ENCODE measurements around the gene EYS.
"Not testable (repeated sequence)": the region's sequence is repeated elsewhere in the genome, so short reads cannot be mapped to it uniquely, and the experiment has no call there.

Gene EYS

DNA sequence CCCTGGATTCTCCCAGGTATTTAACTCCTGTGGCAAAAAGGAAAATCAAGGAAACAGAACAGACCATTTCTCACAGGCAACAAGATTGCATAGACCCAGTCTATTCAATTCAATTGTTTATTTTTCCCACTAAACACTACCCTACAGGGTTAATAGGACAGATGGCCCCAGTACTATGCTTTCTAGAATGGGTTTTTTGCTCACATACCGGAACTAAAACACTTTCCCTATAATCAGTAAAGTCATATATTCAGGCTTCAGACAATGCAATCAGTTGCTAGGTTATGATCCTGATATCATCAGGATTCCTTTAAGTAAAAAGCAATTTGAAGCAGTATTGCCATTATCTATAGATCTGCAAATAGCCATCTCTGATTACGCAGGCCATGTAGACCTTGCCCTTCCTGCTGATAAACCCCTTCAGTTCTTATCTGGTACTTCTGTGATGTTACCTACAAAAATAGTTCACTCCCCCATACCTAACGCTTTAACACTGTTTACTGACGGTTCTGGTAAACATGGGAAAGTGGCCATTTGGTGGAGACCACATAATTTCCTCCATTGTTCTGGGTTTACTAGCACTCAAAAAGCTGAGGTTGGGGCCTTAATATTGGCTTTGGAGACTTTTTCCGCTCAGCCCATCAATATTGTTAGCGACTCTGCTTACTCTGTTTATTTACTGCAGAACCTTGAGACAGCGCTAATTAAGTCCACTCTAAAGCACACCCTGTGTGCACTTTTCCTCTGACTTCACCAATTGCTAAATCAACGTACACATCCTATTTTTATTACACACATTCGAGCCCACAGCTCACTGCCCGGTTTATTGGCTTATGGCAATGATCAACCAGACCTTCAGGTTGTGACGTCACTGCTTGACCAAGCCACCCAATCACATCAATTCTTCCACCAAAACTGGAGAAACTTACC lies 1405.5 kb downstream of the EYS start:
- no peak for DNase-seq (ENCODE audit: low read depth)

DNA sequence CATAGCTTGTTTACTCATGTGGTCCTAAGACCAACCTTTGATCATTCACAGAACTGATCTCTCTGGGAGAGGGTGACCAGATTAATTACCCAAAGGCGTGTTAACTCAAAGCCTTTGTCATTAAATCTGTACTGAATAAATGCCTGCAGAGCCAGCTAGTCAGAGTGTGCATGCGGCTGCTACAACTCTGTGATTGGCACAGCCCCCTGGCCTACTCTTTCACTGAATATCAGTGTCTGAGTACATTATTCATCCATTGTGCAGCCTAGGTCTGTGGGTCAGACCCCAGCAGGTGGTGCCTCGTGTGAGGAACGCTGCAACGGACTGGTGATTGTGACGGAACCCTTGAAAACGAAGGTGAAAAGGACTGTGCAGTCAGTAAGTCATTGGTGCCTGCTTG lies 1407.8 kb downstream of the EYS start:
- DNase-seq (ENCODE audit: low read depth), result no peak

DNA sequence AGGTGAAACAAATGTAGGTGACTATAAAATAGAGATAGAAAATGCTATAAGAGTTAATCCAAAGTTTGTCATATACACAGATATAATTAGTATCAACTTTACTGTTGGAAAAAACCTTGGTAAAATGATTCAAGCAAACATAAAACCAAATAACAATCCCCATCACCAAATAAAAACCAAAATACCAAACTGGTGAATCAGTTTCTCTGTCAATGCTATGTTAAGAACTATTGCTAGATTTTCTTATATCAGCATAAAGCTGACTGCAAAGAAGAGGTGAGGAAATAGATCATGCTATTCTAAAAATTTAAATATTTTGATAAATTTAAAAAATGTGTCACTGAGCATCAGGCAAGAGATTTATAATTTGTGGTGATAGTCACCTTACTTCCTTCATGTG lies 1413.0 kb downstream of the EYS start:
- peak; percentile 1 for DNase-seq (ENCODE audit: low read depth)

DNA sequence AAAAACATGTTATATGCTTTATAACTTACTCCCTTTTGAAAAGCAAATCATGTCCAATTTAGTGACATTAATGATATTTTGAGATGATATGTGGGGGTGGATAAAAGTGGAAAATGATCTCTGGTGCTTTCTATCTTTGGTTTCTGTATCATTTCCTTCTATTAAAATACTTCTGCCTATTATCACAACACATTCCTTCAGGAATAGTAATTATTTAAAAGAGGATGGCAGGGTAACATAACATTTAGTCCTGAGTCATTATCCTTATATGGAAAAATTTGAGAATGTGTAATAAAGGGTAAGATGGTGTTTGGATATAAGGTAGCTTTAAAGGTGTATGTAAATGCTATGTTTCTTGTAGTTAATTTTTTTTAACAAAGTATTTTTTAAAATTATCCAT lies 1413.7 kb downstream of the EYS start:
- DNase-seq (ENCODE audit: low read depth), result peak; percentile 1

DNA sequence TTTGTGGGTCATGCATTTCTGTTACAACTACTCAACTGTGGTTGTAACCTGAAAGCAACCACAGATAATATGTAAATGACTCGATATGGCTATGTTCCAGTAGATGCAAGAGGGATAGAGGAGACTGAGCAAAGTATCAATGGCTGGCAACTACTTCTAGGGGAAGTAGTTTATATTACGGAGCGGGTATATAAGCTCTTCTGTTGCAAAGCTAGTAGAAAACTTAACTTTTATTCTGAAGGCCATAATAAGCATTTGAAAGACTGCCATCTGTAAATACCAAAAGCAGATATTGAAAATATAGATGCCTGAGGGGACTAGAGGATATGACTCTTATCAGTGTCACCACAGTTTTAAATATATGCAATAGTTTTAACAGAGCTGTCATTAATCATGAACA lies 1416.2 kb downstream of the EYS start:
- DNase-seq (ENCODE audit: low read depth), result no peak

DNA sequence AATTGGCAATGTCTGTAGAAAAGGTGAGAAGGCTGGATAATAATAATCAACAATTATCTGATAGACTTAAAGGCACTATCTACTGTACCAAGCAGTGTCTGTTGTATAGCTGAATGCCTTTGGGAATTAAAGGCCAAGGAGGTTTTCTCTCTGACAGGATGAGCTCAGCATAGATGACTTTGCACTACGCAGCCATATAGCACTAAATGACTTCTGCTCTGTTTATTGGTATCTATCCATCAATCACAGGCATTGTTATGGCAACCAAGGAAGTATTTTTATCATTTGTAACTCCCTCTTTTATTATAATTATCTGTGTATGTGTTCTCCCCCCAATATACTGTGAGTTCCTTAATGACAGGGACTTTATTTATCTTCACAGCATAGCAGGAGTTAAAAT lies 1417.1 kb downstream of the EYS start:
- DNase-seq (ENCODE audit: low read depth), result no peak

DNA sequence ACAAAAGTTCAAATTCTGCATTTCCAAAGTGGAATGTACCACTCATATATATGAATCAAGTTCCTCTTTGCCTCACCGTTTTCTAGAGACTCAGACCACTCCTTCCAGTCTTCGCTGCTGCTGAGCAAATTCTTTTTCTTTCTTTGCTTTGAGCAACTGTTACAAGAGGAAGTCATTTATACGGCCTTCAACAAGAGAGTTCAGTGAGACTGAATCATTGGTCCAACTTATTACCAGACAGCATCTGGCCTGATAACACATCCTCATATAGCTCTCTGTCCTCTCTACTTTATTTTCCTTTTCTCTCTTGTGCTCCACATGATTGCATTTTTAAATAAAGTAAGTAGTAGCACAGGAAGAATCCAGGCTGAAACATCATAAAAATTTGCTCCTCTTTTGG lies 1418.7 kb downstream of the EYS start:
- no peak for DNase-seq (ENCODE audit: low read depth)

DNA sequence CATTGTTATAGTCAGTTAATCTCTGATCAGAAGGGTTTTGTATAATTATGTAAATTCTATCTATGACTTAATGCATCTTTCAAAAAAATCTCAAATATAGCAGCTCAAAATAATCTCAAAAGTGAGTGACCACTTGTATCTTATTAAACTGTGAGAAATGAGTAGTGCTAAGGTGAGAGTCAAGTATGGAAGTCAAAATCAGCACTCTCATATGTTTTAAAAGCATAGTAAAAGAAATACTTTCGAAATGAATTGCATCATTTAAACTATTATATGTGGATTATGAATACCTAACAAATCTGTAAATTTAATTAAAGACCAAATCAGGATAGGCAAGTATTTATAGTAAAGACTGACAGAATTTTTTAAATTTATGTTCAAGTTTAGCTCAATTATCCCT lies 1425.9 kb downstream of the EYS start:
- no peak for DNase-seq (ENCODE audit: low read depth)

DNA sequence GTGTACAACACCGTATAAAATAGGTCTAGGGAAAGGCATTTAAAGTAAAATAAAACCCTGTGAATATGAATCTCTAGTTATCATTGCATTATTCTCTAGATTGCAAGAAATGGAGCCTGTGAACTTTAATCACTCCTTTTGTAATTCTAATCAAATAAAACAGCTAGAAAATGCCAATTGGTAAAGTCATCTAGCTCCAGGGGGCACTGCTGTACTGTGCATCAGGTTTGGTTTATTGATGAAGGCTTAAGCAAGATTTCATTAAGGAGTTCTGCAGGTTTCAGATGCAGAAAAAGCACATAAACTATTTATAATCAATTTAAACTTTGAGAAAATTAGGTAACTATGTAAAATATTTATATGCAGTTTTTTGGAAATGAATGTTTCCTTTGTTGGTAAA lies 1426.5 kb downstream of the EYS start:
- DNase-seq (ENCODE audit: low read depth), result peak; percentile 36

DNA sequence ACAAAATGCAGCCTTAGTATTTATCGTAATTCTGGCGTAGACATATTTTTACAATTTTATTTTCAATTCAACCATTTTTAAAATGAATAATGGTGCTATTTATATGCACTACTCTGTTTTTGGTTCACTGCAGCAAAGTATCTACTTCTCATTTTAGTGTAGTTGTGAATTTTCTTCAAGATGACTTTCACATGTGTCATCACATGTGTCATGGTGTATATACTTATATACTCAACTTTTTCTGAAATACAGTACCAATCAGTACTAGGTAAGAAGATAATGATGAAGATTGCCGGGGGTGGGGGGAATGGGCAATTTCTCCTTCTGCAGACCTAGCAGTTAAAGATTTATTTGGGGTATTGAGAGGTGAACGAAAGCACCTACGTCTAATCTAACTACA lies 1436.9 kb downstream of the EYS start:
- no peak for DNase-seq (ENCODE audit: low read depth)

DNA sequence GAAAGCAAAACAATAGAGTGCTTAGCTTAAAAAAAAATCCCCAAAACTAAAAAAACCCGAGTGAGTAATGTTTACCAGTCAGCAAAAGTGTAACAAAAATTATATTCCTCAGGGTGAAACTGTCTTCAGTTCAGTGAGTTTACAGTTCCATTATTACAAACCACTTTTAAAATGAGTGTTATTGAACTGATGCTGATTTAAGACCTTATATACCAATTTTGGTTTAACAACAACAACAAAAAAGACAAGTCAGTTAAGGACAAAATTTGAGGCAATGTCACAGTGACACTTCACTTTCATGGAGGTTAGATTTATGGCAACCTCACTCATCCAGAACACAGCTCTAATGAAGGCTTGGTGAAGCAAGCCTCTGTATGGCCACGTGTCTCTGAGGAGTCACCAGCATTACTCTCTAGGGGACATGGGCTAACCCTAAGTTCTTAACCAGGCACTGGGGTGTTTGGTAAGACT lies 1440.6 kb downstream of the EYS start:
- DNase-seq (ENCODE audit: low read depth), result no peak

DNA sequence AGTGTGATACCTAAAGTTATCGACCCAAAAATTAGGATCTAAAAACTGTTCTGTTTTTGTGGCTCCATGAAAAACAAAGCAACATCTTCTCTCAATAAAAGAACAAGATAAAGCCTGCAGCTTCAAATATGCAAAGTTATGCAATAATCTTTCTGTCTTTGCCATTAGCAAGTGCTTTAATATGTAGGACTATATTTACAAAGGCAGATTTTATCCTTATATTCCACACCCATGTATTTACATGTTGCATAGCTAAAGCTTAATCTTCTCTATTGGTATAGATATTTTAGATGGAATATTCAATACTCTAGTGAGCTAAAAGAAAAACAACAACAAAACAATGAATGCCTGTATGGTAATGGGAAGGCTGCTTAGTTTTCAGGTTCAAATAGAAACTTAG lies 1443.2 kb downstream of the EYS start:
- no peak for DNase-seq (ENCODE audit: low read depth)

DNA sequence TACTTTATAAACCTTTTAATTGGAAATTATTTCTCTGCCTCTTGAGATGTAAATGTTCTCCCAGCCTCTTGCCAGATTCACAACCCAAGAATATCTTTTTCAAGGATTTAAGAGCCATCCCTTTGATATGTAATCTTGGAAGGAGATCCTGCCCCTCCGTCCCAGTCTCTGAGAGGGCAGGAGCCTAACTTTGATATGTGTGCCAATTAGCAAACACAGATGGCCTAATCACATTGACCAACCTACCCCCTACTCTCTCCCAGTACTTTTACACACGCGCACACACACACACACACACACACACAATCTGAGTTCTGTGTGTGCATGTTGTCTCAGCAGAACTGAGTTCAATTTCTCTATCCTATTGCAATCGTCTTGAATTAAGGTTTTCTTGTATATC lies 1447.7 kb downstream of the EYS start:
- DNase-seq (ENCODE audit: low read depth), result no peak

DNA sequence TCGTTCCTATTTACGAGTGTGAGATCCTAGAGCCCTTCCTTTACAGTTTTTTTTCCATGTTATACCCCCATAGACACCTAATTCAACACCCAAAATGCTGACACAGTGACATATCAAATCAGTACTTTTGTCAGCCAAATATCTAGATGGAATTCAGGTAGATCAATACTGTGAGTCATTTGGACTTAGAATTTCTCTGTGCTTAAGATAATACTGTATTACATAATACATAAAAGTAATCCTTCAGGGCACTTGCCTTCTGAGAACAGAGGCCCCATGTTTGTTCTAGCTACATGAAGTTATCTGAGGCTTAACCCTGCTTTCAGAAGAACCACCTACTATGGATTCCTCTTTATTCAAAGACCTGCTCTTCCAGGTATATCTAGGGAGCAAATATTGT lies 1448.3 kb downstream of the EYS start:
- no peak for DNase-seq (ENCODE audit: low read depth)

DNA sequence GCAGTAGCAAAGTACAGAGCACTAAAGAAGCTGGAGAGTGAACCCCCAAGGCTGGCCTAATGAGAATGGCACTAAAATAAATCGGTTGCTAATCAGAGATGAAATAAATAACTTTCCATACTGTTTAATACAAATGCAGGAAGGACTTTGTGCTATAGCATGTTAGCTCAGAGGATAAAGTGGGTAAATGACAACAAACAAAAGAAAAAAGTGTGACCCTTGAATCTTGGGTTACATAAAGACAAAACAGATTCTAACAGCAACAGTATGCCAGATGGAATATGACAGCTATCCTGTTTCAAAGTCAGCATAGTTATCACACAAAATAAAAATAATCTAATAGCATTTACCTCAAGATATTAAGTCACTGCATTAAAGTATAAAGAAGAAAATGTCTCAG lies 1448.7 kb downstream of the EYS start:
- DNase-seq (ENCODE audit: low read depth), result no peak

DNA sequence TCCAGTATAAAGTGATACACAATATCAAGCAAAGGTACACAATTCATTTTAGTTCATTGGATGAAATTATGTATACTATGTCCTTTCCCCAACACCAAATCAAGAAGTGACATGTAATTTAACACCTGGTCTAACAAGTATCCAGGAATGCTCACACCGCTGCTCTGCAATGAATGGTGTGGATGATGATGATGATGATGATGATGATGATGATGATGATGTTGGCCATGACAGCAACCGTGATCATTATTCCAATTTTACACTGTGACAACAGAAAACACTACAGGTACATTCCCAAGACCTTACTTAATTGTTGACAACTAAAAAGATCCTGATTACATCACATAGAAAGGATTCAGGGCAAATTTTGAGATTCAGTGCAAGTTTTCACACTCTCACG lies 1449.4 kb downstream of the EYS start:
- no peak for DNase-seq (ENCODE audit: low read depth)

DNA sequence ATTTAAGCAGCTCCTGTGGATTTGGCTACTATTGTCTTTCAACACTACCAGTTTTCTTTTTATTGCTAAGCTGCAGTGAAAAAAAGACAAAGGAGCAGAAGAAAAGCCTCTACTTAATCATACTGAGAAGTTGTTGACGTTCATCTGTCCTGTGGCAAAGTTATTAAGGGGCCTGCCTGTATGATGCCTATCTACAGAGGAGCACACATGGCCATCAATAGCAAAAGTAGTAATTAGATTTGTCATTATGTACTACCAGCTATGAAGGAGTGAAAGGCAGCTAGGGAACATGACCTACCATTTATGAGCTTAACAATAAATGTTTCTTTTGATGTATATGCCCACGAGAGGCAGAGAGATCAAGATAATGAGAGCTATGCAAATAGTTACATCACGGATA lies 1450.5 kb downstream of the EYS start:
- DNase-seq (ENCODE audit: low read depth), result no peak

DNA sequence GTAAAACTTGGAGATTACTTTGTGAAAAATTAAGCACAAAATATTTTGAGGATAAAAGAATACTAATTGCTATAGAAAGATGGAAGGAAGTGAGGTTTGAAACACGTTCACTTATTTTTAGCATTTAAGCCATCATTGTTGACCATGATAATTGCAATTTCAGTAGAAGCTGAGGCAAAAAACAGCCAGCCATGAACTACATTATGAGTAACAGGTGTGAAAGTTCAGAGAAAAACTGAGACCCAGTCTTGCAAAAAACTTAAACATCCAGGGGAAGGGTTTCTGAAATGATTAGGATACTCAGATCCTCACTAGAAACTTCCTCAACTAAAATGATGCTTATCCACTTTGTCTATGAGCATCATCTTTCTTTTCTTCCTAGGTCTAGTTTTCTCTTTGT lies 1452.0 kb downstream of the EYS start:
- no peak for DNase-seq (ENCODE audit: low read depth)

DNA sequence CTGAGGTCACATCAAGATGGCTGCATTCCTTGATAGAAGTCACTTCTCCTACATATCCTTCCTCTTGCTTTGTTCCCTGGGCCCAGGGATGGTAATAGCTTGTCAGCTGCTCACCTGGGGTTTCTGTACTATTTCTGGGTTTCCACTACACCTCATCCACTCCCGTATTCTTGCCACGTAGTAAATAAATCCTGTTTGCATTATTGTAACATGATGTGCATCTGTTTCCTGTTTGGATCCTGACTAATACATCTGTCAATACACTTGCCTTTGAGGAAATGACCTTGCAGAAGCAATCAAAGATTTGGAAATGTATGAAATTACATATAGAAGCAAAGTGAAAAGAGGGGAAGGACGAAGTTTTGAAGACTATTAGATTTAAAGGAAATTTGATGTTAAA lies 1452.5 kb downstream of the EYS start:
- no peak for DNase-seq (ENCODE audit: low read depth)

DNA sequence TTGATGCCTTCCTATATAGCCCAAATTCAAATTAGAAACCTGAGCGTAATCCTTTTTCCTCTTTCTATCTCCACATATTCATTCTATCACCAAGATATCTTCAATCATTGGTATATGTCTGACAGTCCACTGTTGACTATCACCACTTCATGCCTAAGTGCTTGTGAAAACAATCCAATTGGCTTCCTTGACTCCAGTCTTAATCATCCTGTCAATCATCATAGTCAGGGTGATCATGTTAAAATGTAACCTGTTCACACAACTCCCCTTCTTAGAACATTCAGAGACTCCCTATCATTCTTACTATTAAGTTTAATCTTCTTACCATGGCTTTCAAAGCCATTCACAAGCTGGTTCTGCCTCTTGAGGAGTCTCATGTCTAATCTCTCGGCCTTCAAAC lies 1454.8 kb downstream of the EYS start:
- no peak for DNase-seq (ENCODE audit: low read depth)

DNA sequence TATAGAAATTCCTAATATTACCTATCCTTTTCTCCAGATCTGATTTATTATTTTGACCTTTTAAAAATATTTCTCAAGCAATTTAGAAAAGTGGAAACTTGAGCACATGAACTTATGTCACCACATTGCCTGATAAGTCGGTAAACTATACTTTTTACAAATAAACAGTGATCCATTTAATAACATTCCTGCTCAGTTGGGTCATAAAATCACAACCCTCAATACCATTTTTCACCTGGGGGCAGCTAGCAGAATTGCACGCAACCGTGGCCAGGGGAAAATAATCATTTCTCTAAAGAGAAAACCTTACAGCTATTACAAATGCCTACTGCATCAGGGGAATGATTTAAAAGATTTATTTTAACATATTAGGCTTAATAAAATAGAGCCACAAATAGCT lies 1456.9 kb downstream of the EYS start:
- DNase-seq (ENCODE audit: low read depth), result peak; percentile 4

DNA sequence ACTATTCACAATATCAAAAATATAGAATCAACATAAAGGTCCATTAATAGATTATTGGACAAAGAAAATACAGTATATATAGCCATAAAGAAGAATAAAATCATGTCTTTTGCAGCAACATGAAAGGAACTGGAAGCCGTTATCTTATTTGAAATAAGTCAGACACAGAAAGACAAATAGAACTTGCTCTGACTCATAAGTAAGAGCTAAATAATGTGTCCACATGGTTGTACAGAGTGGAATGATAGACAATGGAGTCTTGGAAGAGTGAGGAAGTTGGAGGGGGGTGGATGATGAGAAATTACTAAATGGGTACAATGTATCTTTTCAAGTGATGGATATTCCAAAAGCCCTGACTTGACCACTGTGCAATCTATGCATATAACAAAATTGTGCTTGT lies 1457.9 kb downstream of the EYS start:
- DNase-seq (ENCODE audit: low read depth), result peak; percentile 5

DNA sequence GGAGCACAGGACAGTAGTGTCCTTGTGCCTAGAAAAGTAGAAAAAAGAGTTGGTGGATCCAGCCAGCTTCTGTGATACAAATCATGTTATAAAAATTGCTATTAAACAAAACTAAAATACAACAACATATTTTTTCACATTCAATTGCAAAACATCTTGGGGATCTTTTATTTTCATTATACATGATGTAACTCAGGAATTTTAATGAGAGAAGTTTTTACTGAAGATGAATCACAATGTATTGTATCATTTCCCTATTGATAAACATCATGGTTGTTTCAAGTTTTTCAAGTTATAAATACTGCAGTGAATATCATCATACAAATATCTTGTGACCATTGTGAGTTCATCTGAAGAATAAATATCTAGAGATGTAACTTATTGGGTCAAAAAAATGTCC lies 1463.4 kb downstream of the EYS start:
- DNase-seq (ENCODE audit: low read depth), result no peak

DNA sequence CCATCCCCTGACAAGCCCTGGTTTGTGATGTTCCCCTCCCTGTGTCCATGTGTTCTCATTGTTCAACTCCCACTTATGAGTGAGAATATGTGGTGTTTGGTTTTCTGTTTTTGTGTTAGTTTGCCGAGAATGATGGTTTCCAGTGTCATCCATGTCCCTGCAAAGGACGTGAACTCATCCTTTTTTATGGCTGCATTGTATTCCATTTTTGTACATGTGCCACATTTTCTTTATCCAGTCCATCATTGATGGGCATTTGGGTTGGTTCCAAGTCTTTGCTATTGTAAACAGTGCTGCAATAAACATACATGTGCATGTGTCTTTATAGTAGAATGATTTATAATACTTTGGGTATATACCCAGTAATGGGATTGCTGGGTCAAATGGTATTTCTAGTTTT lies 1468.1 kb downstream of the EYS start:
- DNase-seq (ENCODE audit: low read depth), result not testable (repeated sequence)
